CD4-positive, alpha-beta T cell treated with Interleukin-4 for 1 hour (primary cell): Measurements from ENCODE around the gene FLNB.

Source experiments
- DNase-seq, 2 donors: peaks; one replicate each; pipeline ENCODE4 v3.0.0-alpha.2; 2020 to 2022

FLNB gene

DNA sequence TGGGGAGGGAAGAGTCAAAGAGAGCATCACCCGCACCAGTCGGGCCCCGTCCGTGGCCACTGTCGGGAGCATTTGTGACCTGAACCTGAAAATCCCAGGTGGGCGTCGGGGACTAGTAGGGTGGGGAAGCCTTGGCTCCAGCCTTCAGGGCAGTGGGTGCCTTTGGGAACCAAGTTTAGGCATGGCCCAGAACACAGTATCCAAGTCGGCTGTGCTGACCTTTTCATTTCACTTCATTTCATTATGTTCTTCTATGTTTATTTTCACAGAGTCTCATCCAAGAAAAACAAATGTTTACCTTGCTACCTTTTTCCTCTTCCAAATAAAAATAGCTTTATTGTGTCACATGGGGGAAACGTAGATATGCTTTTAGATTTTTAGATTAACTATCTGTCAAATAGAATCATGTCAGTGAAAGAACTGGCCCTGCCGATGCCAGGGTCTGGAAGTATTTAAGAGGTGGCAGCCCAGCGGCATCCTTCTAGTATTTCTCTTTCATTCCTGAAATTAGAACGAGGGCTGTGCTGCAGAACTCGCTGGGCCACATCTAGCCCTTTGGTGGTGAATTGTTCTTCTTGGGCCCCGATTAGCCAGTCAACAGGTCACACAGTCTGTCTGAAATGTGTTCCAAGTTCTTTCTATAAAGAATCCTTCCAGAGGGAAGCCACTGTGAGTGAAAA, 142.0 kb downstream of the FLNB start:
- no peak for DNase-seq

DNA sequence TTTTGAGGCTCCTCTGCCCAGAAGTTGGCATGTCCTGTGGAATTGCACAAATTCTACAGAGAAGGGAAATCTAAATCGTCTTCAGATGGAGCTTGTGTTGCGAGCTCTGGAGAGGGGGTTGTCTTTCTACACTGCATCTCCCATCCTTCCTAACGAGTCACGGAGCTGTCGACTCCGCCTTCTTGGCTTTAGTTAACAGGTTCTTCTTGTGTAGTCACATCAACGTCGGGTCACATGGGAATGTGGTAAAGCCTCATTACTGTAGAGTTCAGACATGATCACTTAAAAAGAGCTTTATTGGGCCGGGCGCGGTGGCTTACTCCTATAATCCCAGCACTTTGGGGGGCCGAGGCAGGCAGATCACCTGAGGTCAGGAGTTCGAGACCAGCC, 142.6 kb downstream of the FLNB start:
- DNase-seq: no peak

- no peak for DNase-seq
Observed at GRCh38 chr3:58151637-58152036, 143.4 kb downstream of the FLNB start.

GRCh38 chr3:58152225-58153015, 144.2 kb downstream of the FLNB start:
- DNase-seq: no peak

DNA sequence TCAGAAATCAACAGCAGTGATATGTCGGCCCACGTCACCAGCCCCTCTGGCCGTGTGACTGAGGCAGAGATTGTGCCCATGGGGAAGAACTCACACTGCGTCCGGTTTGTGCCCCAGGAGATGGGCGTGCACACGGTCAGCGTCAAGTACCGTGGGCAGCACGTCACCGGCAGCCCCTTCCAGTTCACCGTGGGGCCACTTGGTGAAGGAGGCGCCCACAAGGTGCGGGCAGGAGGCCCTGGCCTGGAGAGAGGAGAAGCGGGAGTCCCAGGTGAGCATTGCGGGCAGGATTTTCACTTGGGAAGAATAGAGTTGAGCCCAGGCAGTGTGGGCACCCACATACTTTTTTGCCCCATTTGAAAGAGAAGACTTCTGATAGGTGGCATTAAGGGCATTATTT, 145.1 kb downstream of the FLNB start:
- DNase-seq: no peak

- DNase-seq: no peak
Observed at GRCh38 chr3:58154626-58155449, 146.6 kb downstream of the FLNB start.

DNA sequence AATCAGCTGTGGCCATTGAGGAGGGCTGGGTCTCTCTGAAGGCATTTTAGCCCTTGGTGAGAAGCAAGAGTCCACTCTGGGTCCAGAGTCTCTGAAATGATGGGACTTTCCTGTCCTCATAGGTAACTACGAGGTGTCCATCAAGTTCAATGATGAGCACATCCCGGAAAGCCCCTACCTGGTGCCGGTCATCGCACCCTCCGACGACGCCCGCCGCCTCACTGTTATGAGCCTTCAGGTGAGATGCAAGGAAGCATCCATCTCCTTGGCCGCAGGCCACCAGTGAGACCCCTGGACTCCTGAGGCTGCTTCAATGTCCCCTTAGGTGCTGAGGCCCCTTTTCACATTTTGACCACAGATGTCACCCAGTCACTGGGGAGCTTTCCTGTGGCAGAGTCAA, 147.6 kb downstream of the FLNB start:
- DNase-seq: no peak

DNA sequence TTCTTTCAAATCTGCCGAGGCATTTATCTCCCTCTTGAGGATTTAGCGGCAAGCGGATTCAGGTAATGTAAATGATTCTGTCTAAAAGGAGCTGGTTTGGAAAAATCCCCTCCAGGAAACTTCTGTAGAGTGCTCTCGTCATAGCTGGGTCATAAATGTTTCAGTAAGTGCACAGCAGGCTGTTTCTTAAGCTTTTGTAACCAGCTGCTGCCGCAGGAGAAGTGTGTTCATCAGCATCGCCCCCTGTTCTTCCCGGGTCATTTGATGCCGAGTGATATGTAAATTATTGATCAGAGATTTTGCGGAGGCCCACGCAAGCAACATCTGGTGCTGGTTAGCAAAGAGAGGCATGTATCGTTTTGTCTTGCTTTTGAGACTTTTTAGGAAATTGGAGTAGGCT, 149.5 kb downstream of the FLNB start:
- no peak for DNase-seq

GRCh38 chr3:58158442-58159153, 150.4 kb downstream of the FLNB start:
- DNase-seq: no peak

GRCh38 chr3:58160399-58160798, 152.2 kb downstream of the FLNB start:
- DNase-seq: no peak

DNA sequence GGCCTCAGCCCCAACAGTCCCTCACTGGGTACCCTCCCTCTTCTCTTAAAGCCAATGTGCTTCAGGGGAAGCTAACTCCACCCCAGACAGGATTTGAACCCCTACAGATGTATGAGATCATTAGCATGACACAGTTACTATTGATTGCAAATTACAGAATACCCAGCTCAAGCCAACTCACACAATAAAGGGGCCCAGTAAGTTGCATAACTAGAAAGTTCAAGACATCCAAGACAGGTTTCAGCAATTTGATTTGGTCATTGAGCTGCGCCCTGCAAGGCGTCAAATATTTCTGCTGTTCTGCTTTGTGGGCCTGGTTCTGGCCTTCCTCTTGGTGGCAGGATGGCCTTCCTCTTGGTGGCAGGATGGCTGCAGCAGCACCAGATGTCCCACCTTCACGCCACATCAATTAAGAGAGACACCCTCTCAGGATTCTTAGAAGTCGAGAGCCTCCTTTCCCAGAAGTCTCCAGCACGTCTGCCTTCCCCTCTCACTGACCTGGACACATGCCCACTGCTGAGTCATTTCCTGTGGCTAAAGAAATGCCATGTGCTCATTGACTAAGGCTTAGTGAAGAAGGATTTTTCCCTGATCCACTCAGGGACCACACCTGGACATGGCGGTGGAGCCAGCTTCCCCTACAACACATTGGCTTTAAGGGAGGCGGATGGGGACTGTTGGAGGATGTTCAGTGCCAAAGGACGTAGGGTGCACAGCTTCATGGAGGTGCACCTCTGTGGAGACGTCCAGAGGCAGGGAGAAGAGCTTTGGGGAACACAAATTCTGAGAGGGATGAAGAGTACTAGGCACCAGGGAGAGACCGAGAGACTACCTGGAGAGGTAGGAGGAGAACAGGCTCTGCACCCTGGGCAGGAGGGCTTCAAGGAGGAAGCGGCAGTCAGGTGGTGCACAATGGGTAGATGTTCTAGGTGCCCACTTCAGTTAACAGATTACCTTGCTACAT, 153.5 kb downstream of the FLNB start:
- DNase-seq: no peak

DNA sequence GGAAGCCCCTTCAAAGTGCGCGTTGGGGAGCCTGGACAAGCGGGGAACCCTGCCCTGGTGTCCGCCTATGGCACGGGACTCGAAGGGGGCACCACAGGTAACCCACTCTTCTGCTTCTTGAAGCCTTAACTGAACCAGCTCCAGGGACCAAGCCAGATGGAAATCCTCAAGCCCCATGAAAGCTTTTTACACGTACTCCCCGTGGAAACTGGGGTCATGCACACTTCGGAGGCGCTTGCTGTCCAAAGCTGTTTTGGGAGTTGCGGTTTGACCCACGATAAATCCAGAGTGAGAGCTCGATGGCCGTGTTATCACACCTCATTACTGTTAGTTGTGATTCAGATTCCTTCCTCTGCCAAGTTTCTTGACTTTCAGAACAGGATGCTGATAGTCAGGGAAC, 155.0 kb downstream of the FLNB start:
- no peak for DNase-seq

GRCh38 chr3:58164199-58164879, 156.1 kb downstream of the FLNB start:
- DNase-seq: no peak

GRCh38 chr3:58164906-58165821, 156.9 kb downstream of the FLNB start:
- DNase-seq: no peak

GRCh38 chr3:58167431-58168351, 159.5 kb downstream of the FLNB start:
- peak; percentile 42 for DNase-seq

DNA sequence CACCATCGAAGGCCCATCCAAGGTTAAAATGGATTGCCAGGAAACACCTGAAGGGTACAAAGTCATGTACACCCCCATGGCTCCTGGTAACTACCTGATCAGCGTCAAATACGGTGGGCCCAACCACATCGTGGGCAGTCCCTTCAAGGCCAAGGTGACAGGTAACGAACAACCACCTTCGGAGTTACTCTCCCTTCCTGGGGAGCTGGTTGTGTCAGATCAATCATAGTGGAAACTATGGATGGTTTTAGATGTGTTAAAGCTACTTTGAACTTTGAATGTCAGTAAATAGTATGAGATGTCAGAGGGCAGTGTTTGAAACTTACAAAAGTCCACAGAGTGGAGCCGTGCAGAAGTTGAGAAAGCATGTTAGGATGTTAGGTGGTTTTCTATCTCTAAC, 160.3 kb downstream of the FLNB start:
- DNase-seq: no peak

- no peak for DNase-seq
Observed at GRCh38 chr3:58169371-58169770, 161.1 kb downstream of the FLNB start.

DNA sequence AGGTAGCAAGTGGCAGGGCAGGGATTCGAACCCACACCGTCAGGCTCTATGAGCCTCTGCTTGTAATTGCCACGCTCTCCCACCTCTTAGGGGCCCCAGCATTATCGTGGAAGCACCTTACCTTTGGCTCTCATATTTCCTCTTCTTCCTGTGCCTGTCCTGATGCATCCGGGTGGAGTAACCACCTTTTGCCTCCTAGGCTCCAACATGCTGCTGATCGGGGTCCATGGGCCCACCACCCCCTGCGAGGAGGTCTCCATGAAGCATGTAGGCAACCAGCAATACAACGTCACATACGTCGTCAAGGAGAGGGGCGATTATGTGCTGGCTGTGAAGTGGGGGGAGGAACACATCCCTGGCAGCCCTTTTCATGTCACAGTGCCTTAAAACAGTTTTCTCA, 162.2 kb downstream of the FLNB start:
- no peak for DNase-seq

DNA sequence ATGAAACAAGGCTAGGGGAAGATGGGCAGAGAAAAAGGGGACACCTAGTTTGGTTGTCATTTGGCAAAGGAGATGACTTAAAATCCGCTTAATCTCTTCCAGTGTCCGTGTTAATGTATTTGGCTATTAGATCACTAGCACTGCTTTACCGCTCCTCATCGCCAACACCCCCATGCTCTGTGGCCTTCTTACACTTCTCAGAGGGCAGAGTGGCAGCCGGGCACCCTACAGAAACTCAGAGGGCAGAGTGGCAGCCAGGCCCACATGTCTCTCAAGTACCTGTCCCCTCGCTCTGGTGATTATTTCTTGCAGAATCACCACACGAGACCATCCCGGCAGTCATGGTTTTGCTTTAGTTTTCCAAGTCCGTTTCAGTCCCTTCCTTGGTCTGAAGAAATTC, 162.9 kb downstream of the FLNB start:
- DNase-seq: no peak
